K562 (cell line): ENCODE measurements around the gene TIMM17A. TPM values are rescaled to one million over a fixed set of nuclear protein-coding genes. Genes with fewer than 3 reads are reported as not detected.

Experiments used
- ARID3A ChIP-seq: IDR thresholded peaks from 2 replicates; pipeline ENCODE4 v1.6.1; 2012; ENCODE audit warnings: low read depth, low read length, improper control_type of control experiment, borderline replicate concordance
- CXXC5 ChIP-seq: fragments of 250-450 bp; sonication (Bioruptor Pico); IDR thresholded peaks from 2 replicates; pipeline ENCODE4 v1.8.0; 2022; ENCODE audit warnings: inconsistent platforms, mild to moderate bottlenecking, moderate library complexity
- DPF2 ChIP-seq: fragments of 450-650 bp; IDR thresholded peaks from 2 replicates; pipeline ENCODE4 v1.6.1; 2016
- GTF3C2 ChIP-seq: IDR thresholded peaks from 3 replicates; pipeline ENCODE4 v1.6.1; 2011; ENCODE audit warnings: borderline replicate concordance, mild to moderate bottlenecking, moderate library complexity; ENCODE audit not compliant: insufficient read length; ENCODE audit errors: extremely low read depth
- HNRNPH1 ChIP-seq: fragments of 200-400 bp; formaldehyde crosslinking; optimal IDR thresholded peaks from 2 replicates; pipeline ENCODE3; 2017; ENCODE audit warnings: low read depth, mild to moderate bottlenecking, low read length, moderate library complexity
- MAZ ChIP-seq, 2 experiments: fragments of 450-650 bp in 1 of 2; sonication (generic) in 1 of 2; formaldehyde crosslinking; IDR thresholded peaks in 1 of 2; conservative IDR thresholded peaks in 1 of 2; 2 replicates each; pipeline versions ENCODE4 v1.4.0 to v1.5.0; 2020; ENCODE audit warnings: mild to moderate bottlenecking in 1 of 2, missing genetic modification reagents in 1 of 2
- MECOM ChIP-seq: fragments of 250-450 bp; sonication (Bioruptor Pico); IDR thresholded peaks from 2 replicates; pipeline ENCODE4 v1.8.0; 2022; ENCODE audit warnings: inconsistent platforms
- POLR2G ChIP-seq: fragments of 200-400 bp; formaldehyde crosslinking; IDR thresholded peaks from 2 replicates; pipeline ENCODE4 v1.6.1; 2017; ENCODE audit warnings: low read depth, mild to moderate bottlenecking, antibody characterized with exemption, low read length, moderate library complexity
- SNAPC5 ChIP-seq: fragments of 250-450 bp; sonication (Bioruptor Pico); IDR thresholded peaks from 2 replicates; pipeline ENCODE4 v1.8.0; 2021; ENCODE audit warnings: moderate library complexity, mild to moderate bottlenecking, inconsistent platforms
- ZBTB1 ChIP-seq: sonication (generic); formaldehyde crosslinking; IDR thresholded peaks from 2 replicates; pipeline ENCODE4 v1.8.1; 2023; ENCODE audit warnings: missing genetic modification reagents, low read depth, mild to moderate bottlenecking, borderline replicate concordance
- ZBTB40 ChIP-seq, 2 experiments: fragments of 450-650 bp in 1 of 2; sonication (generic) in 1 of 2; formaldehyde crosslinking in 1 of 2; IDR thresholded peaks; 2 replicates each; pipeline versions ENCODE4 v1.7.1 to v1.9.0; 2016 to 2022; ENCODE audit warnings: inconsistent platforms in 1 of 2, mild to moderate bottlenecking in 1 of 2, missing genetic modification reagents in 1 of 2
- polyA plus RNA-seq, 8 experiments: library from polyadenylated mRNA; depleted of rRNA in 4 of 8; stranded (reverse) in 5 of 8; unstranded in 3 of 8; fragments of >200 nt; fragmentation: Nextera tagmentation in 2 of 8; fragmentation: Illumina TruSeq in 1 of 8; extraction: Ambion mirVana in 2 of 8; extraction: Trizol in 1 of 8; gene quantifications; 2 replicates each; pipeline versions ENCODE4 v1.2.1 to v1.2.3, GENCODE V29; 2011 to 2014; ENCODE audit warnings: inconsistent platforms in 1 of 8, missing spikeins in 1 of 8
- total RNA-seq, 7 experiments: library from RNA; depleted of rRNA in 6 of 7; stranded (reverse); fragments of >200 nt in 6 of 7; fragmentation: Illumina TruSeq in 2 of 7; extraction: Trizol in 2 of 7; gene quantifications; 2 replicates each; pipeline versions ENCODE4 v1.2.1 to v1.2.3, GENCODE V29; 2011 to 2021; ENCODE audit warnings: low replicate concordance in 1 of 7

Gene TIMM17A
- total and polyA plus RNA-seq, 9 of the 15 experiments (the other 6 are each of a cell fraction or from before 2014, with no cell fraction given), result 116 to 744 (median 180) TPM

- TF ChIP-seq ZBTB40 (IDR thresholded peaks at IDR 0.05), result 0 out of 2 replicates have a peak, but pooled peaks have one; percentile 43
- no peak for TF ChIP-seq ZBTB40 (CRISPR knock-in tag; IDR thresholded peaks at IDR 0.05)
- peak; percentile 53 for TF ChIP-seq CXXC5 (CRISPR knock-in tag)
- TF ChIP-seq MAZ (CRISPR knock-in tag; conservative IDR thresholded peaks at IDR 0.05 in 1 of 2, IDR thresholded peaks at IDR 0.05 in 1 of 2), result peak; percentile 86 to 88
- no peak; the same call in 1 of the 2 replicates for TF ChIP-seq POLR2G
- TF ChIP-seq DPF2, result peak; percentile 95
- peak; percentile 61; the same call in 1 of the 2 replicates for TF ChIP-seq MECOM
- no peak for TF ChIP-seq GTF3C2
- TF ChIP-seq ZBTB1 (CRISPR knock-in tag), result no peak
- TF ChIP-seq SNAPC5 (CRISPR knock-in tag), result no peak
- no peak for TF ChIP-seq ARID3A
- TF ChIP-seq HNRNPH1, result no peak
Observed at GRCh38 chr1:202018468-202019234, 63.3 kb downstream of the TIMM17A start (continued).
